ENCODE measurements around the gene NMS. TPM values are rescaled to one million over a fixed set of nuclear protein-coding genes. Genes with fewer than 3 reads are reported as not detected.

NMS gene
- total RNA-seq, 6 experiments from 2014 or later = not detected

- H3K36me3 ChIP-seq = no peaks in the 10 kb centered on the region
- H3K9me3 ChIP-seq = no peaks in the 10 kb centered on the region
- WGBS (ENCODE audit: insufficient coverage, low coverage, low lambda C conversion rate, missing lambda C conversion rate) = 44% methylated on average over 1 of the region's 1 CpG
- DNase-seq (no peak), ATAC-seq (no peak)
- no peak overlapping the region for H3K27ac ChIP-seq
- H3K4me1 ChIP-seq = no peaks in the 10 kb centered on the region
- H3K4me3 ChIP-seq = no peak overlapping the region
- intact Hi-C loops (cut with DNase I) = no loop called here
- no peaks in the 10 kb centered on the region for H3K27me3 ChIP-seq
- no peak for TF ChIP-seq POLR2A (IDR thresholded peaks at IDR 0.05)
- TF ChIP-seq CTCF (IDR thresholded peaks at IDR 0.05) = no peak
Observed at GRCh38 chr2:100517556-100517955, 47.3 kb downstream of the NMS start.

- ATAC-seq = no peak
- TF ChIP-seq CTCF (IDR thresholded peaks at IDR 0.05) (no peak), POLR2A (IDR thresholded peaks at IDR 0.05) (no peak)
Observed at GRCh38 chr2:100518801-100519200, 48.5 kb downstream of the NMS start.

GRCh38 chr2:100520224-100520623 lies 49.9 kb downstream of the NMS start:
- no peak overlapping the region for H3K4me3 ChIP-seq
- DNase-seq = no peak
- no peaks in the 10 kb centered on the region for H3K9me3 ChIP-seq
- no peak for ATAC-seq
- H3K4me1 ChIP-seq = no peaks in the 10 kb centered on the region
- 62% methylated on average over 2 of the region's 2 CpGs for WGBS (ENCODE audit: insufficient coverage, low coverage, low lambda C conversion rate, missing lambda C conversion rate)
- H3K27ac ChIP-seq = no peak overlapping the region
- TF ChIP-seq POLR2A (IDR thresholded peaks at IDR 0.05) = no peak
- no peak for TF ChIP-seq CTCF (IDR thresholded peaks at IDR 0.05)
- H3K36me3 ChIP-seq = no peaks in the 10 kb centered on the region
- intact Hi-C loops (cut with DNase I) = no loop called here
- H3K27me3 ChIP-seq = no peaks in the 10 kb centered on the region

More at GRCh38 chr2:100518801-100519200, 48.5 kb downstream of the NMS start:
- DNase-seq = no peak
- Histone ChIP-seq H3K36me3 (no peaks in the 10 kb centered on the region), H3K27me3 (no peaks in the 10 kb centered on the region), H3K4me1 (no peaks in the 10 kb centered on the region), H3K27ac (no peak overlapping the region), H3K4me3 (no peak overlapping the region), H3K9me3 (no peaks in the 10 kb centered on the region)
- 32% methylated on average over 2 of the region's 2 CpGs for WGBS (ENCODE audit: insufficient coverage, low coverage, low lambda C conversion rate, missing lambda C conversion rate)
- intact Hi-C loops (cut with DNase I) = no loop called here

GRCh38 chr2:100522430-100522829 lies 52.1 kb downstream of the NMS start:
- no peaks in the 10 kb centered on the region for H3K9me3 ChIP-seq
- no peaks in the 10 kb centered on the region for H3K4me1 ChIP-seq
- no peak for ATAC-seq
- H3K36me3 ChIP-seq = no peaks in the 10 kb centered on the region
- no peak for DNase-seq
- no peak overlapping the region for H3K27ac ChIP-seq
- intact Hi-C loops (cut with DNase I) = no loop called here
- TF ChIP-seq CTCF (IDR thresholded peaks at IDR 0.05) (no peak), POLR2A (IDR thresholded peaks at IDR 0.05) (no peak)
- 38% methylated on average over 1 of the region's 1 CpG for WGBS (ENCODE audit: insufficient coverage, low coverage, low lambda C conversion rate, missing lambda C conversion rate)
- H3K27me3 ChIP-seq = no peaks in the 10 kb centered on the region
- no peak overlapping the region for H3K4me3 ChIP-seq

- H3K36me3 ChIP-seq = no peaks in the 10 kb centered on the region
- H3K4me1 ChIP-seq = no peaks in the 10 kb centered on the region
- intact Hi-C loops (cut with DNase I) = no loop called here
- ATAC-seq (no peak), DNase-seq (no peak)
- H3K9me3 ChIP-seq = no peaks in the 10 kb centered on the region
- H3K27me3 ChIP-seq = no peaks in the 10 kb centered on the region
- no peak for TF ChIP-seq CTCF (IDR thresholded peaks at IDR 0.05)
- TF ChIP-seq POLR2A (IDR thresholded peaks at IDR 0.05) = no peak
- WGBS (ENCODE audit: insufficient coverage, low coverage, low lambda C conversion rate, missing lambda C conversion rate) = 79% methylated on average over 2 of the region's 2 CpGs
- no peak overlapping the region for H3K27ac ChIP-seq
- H3K4me3 ChIP-seq = no peak overlapping the region
Observed at GRCh38 chr2:100524331-100524730, 54.0 kb downstream of the NMS start.
